ENCODE measurements around the gene HMOX1. TPM values are rescaled to one million over a fixed set of nuclear protein-coding genes. Genes with fewer than 3 reads are reported as not detected.
A peak's percentile ranks its signal among the peaks of the same experiment; 100 is the strongest.
"Not testable (repeated sequence)": the region's sequence is repeated elsewhere in the genome, so short reads cannot be mapped to it uniquely, and the experiment has no call there.

Gene HMOX1
- total RNA-seq, 1 donor from 2014 or later = 4.3 TPM

DNA sequence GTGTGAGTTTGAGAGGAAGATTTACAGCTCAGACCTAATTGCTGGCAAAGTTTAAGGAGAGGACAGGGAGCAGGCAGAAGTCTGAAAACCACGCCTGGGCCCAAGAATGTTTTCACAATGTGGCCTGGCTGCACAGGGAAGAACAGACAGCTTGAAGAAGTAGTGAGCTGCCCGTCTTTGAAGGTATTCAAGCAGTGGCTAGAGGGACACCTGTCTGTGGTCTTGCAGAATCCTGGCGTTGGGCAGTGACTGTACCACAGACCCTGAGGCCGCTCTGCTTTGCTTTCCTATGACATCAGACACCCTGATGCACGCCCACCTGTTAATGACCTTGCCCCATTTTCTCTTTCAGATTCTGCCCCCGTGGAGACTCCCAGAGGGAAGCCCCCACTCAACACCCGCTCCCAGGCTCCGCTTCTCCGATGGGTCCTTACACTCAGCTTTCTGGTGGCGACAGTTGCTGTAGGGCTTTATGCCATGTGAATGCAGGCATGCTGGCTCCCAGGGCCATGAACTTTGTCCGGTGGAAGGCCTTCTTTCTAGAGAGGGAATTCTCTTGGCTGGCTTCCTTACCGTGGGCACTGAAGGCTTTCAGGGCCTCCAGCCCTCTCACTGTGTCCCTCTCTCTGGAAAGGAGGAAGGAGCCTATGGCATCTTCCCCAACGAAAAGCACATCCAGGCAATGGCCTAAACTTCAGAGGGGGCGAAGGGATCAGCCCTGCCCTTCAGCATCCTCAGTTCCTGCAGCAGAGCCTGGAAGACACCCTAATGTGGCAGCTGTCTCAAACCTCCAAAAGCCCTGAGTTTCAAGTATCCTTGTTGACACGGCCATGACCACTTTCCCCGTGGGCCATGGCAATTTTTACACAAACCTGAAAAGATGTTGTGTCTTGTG, 12.5 kb downstream of the HMOX1 start:
- no peak for DNase-seq (ENCODE audit: low spot score, unreplicated experiment)
- no peak overlapping the region for H3K4me3 Mint-ChIP-seq (ENCODE audit: low read depth)
- H3K27me3 Mint-ChIP-seq = no peaks in the 10 kb centered on the region
- no peaks in the 10 kb centered on the region for H3K9me3 Mint-ChIP-seq (ENCODE audit: low read depth)
- H3K27ac Mint-ChIP-seq = no peak overlapping the region
- TF ChIP-seq CTCF (IDR thresholded peaks at IDR 0.05; ENCODE audit: unreplicated experiment) = no peak
- no peaks in the 10 kb centered on the region for H3K36me3 Mint-ChIP-seq (ENCODE audit: insufficient read depth)
- peaks cover 7% of the 10 kb centered on the region for H3K4me1 Mint-ChIP-seq (ENCODE audit: low read depth)

GRCh38 chr22:35394011-35394312, 13.1 kb downstream of the HMOX1 start:
- H3K9me3 Mint-ChIP-seq (ENCODE audit: low read depth) = no peaks in the 10 kb centered on the region
- H3K27me3 Mint-ChIP-seq = no peaks in the 10 kb centered on the region
- TF ChIP-seq CTCF (IDR thresholded peaks at IDR 0.05; ENCODE audit: unreplicated experiment) = no peak
- no peaks in the 10 kb centered on the region for H3K36me3 Mint-ChIP-seq (ENCODE audit: insufficient read depth)
- H3K4me3 Mint-ChIP-seq (ENCODE audit: low read depth) = no peak overlapping the region
- H3K4me1 Mint-ChIP-seq (ENCODE audit: low read depth) = peaks cover 7% of the 10 kb centered on the region
- no peak overlapping the region for H3K27ac Mint-ChIP-seq
- DNase-seq (ENCODE audit: low spot score, unreplicated experiment) = no peak

DNA sequence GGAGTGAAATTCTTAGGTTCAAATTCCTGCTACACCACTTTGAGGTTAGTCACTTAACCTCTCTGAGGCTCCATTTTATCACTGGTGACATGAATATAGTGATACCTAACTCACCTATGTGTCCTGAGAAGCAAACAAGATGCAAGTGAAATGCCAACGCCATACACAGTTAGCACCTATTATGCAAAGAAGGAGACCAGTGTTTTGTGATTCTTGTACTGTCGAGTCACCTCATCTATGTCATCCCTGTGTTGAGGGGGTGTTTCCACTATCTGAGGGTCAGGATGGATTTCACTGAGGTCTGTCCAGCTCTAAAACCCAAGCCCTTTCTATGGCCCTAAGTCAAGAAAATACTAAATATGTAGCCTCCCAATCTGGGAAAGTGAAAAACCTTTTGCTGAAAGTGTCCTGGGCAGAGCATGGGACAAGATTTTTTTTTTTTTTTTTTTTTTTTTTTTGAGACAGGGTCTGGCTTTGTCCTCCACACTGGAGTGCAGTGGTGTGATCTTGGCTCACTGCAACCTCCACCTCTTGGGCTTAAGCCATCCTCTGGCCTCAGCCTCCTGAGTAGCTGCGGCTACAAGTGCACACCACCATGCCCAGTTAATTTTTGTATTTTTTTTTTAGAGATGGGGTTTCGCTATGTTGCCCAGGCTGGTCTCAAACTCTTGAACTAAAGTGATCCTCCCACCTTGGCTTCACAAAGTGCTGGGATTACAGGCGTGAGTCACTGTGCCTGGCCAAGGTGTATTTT, 14.1 kb downstream of the HMOX1 start:
- Mint-ChIP-seq H3K27me3 (no peaks in the 10 kb centered on the region), H3K9me3 (ENCODE audit: low read depth) (no peaks in the 10 kb centered on the region), H3K4me1 (ENCODE audit: low read depth) (peaks cover 11% of the 10 kb centered on the region), H3K4me3 (ENCODE audit: low read depth) (no peak overlapping the region), H3K36me3 (ENCODE audit: insufficient read depth) (no peaks in the 10 kb centered on the region), H3K27ac (no peak overlapping the region)
- no peak for DNase-seq (ENCODE audit: low spot score, unreplicated experiment)
- TF ChIP-seq CTCF (IDR thresholded peaks at IDR 0.05; ENCODE audit: unreplicated experiment) = no peak

DNA sequence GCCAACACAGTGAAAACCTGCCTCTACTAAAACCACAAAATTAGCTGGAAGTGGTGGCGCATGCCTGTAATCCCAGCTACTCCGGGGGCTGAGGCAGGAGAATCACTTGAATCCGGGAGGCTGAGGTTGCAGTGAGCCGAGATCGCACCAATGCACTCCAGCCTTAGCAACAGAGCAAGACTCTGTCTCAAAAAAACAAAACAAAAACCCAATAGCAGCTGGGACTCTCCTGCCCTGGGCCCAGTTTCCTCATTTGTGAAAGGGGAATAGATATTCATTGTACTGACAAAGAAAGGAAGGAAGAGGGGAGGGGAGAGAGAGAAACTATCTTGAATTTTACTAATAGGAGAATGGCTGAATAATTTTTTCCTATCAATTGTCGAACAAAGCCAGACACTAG, 15.7 kb downstream of the HMOX1 start:
- H3K9me3 Mint-ChIP-seq (ENCODE audit: low read depth); H3K27me3 Mint-ChIP-seq; DNase-seq (ENCODE audit: low spot score, unreplicated experiment); H3K36me3 Mint-ChIP-seq (ENCODE audit: insufficient read depth); H3K27ac Mint-ChIP-seq; H3K4me3 Mint-ChIP-seq (ENCODE audit: low read depth): not testable (repeated sequence)
- H3K4me1 Mint-ChIP-seq (ENCODE audit: low read depth) = peaks cover 21% of the 10 kb centered on the region

DNA sequence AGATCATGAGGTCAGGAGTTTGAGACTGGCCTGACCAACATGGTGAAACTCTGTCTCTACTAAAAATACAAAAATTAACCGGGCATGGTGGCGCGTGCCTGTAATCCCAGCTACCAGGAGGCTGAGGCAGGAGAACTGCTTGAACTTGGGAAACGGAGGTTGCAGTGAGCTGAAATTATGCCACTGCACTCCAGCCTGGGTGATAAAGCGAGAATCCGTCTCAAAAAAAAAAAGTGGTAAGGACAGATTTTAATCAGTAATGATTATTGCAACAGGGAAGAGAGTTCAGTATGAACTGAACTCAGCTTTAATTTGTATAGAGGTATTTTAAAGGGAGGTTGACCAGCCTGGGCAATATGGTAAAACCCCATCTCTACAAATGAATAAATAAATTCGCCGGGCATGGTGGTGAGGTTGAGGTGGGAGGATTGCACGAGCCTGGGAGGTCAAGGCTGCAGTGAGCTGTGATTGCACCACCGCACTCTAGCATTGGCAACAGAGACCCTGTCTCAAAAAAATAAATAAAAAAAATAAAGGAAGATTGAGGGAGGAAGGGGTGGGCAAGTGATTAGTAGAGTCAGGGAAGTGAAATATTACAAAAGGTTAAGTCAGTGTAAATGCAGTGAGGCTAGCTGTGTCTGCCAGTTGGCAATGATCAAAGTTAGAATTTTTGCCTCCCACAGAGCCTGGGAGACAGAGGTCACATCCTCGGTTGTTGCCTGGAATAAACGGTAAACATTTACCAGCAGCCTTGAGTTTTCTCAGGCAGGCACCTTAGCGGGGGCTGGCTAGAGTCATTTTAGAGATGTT, 16.4 kb downstream of the HMOX1 start:
- no peak overlapping the region for H3K4me3 Mint-ChIP-seq (ENCODE audit: low read depth)
- H3K9me3 Mint-ChIP-seq (ENCODE audit: low read depth) = no peaks in the 10 kb centered on the region
- H3K27ac Mint-ChIP-seq = peak overlapping the region; percentile 81
- no peaks in the 10 kb centered on the region for H3K36me3 Mint-ChIP-seq (ENCODE audit: insufficient read depth)
- no peaks in the 10 kb centered on the region for H3K27me3 Mint-ChIP-seq
- peaks cover 22% of the 10 kb centered on the region for H3K4me1 Mint-ChIP-seq (ENCODE audit: low read depth)
- DNase-seq (ENCODE audit: low spot score, unreplicated experiment) = no peak
- no peak for TF ChIP-seq CTCF (IDR thresholded peaks at IDR 0.05; ENCODE audit: unreplicated experiment)
